IMR-90 (cell line): ENCODE data around the gene ZNF274. TPM values are rescaled to one million over a fixed set of nuclear protein-coding genes. Genes with fewer than 3 reads are reported as not detected.

Experiments
- ATAC-seq: fragments of 200-7000 bp; cut with Tn5 transposase; 2 replicates; pipeline ENCODE4 v1.9.1; 2020; ENCODE audit warnings: low read depth, mild to moderate bottlenecking, moderate library complexity
- BruUV-seq: library from RNA; stranded (reverse); fragments of 400-500 nt; replicated peaks from 2 replicates; lab custom pipeline; 2021; lab: Mats Ljungman, UMichigan
- CTCF ChIA-PET: fragments of 300-600 bp; formaldehyde crosslinking; extraction: SDS; loops from one replicate; lab custom pipeline; 2021; ENCODE audit warnings: antibody characterized with exemption; lab: Yijun Ruan, JAX
- POLR2A ChIA-PET: fragments of 300-600 bp; sonication (Branson Sonifier 250); formaldehyde crosslinking; loops from one replicate; lab custom pipeline; 2022; ENCODE audit warnings: antibody characterized with exemption; ENCODE audit not compliant: unreplicated experiment; lab: Charles Lee
- DNase-seq: peaks from one replicate; pipeline ENCODE4 v3.0.0; 2013
- H2AFZ ChIP-seq: replicated peaks from 2 replicates; pipeline ENCODE3; 2013; ENCODE audit warnings: low read length, mild to moderate bottlenecking; ENCODE audit not compliant: poor library complexity
- H2AK5ac ChIP-seq: 2 replicates; pipeline ENCODE4 v1.6.1; 2013; ENCODE audit warnings: low read depth, low read length, inconsistent platforms
- H2AK9ac ChIP-seq: replicated peaks from 2 replicates; pipeline ENCODE3; 2013; ENCODE audit warnings: mild to moderate bottlenecking, low read depth, low read length, moderate library complexity; ENCODE audit not compliant: poor library complexity
- H2BK120ac ChIP-seq: 2 replicates; pipeline ENCODE4 v1.6.1; 2013; ENCODE audit warnings: low read depth, low read length, inconsistent platforms
- H2BK15ac ChIP-seq: 3 replicates; pipeline ENCODE4 v1.6.1; 2013; ENCODE audit warnings: low read depth, low read length, inconsistent platforms
- H2BK20ac ChIP-seq: 2 replicates; pipeline ENCODE4 v1.6.1; 2013; ENCODE audit warnings: low read depth, mild to moderate bottlenecking, inconsistent platforms, low read length, moderate library complexity
- H2BK5ac ChIP-seq: 2 replicates; pipeline ENCODE4 v1.6.1; 2013; ENCODE audit warnings: mild to moderate bottlenecking, low read depth, low read length, inconsistent platforms; ENCODE audit not compliant: poor library complexity, severe bottlenecking
- H3K14ac ChIP-seq: replicated peaks from 2 replicates; pipeline ENCODE4 v1.6.1; 2013; ENCODE audit warnings: low read depth, low read length, inconsistent platforms
- H3K18ac ChIP-seq: 2 replicates; pipeline ENCODE4 v1.6.1; 2013; ENCODE audit warnings: low read depth, low read length, control low read depth
- H3K23ac ChIP-seq: 2 replicates; pipeline ENCODE4 v1.6.1; 2013; ENCODE audit warnings: low read depth, low read length, inconsistent platforms
- H3K27ac ChIP-seq: 2 replicates; pipeline ENCODE4 v1.5.1; 2013; ENCODE audit warnings: mild to moderate bottlenecking, control low read depth, low read length; ENCODE audit not compliant: insufficient read depth
- H3K27me3 ChIP-seq: 2 replicates; pipeline ENCODE4 v1.6.1; 2013; ENCODE audit warnings: low read length; ENCODE audit not compliant: control insufficient read depth, insufficient read depth
- H3K36me3 ChIP-seq: 2 replicates; pipeline ENCODE4 v1.6.1; 2013; ENCODE audit warnings: low read length, mixed read lengths; ENCODE audit not compliant: control insufficient read depth, insufficient read depth
- H3K4ac ChIP-seq: 2 replicates; pipeline ENCODE4 v1.6.1; 2013; ENCODE audit warnings: low read depth, low read length, inconsistent platforms
- H3K4me1 ChIP-seq: 2 replicates; pipeline ENCODE4 v1.6.1; 2013; ENCODE audit warnings: low read length, mixed read lengths; ENCODE audit not compliant: control insufficient read depth, insufficient read depth
- H3K4me2 ChIP-seq: 2 replicates; pipeline ENCODE4 v1.6.1; 2013; ENCODE audit warnings: low read depth, mild to moderate bottlenecking, control low read depth, low read length, moderate library complexity
- H3K4me3 ChIP-seq: 2 replicates; pipeline ENCODE4 v1.5.1; 2013; ENCODE audit warnings: low read depth, mild to moderate bottlenecking, control low read depth, low read length, moderate library complexity; ENCODE audit not compliant: insufficient read depth
- H3K56ac ChIP-seq: 2 replicates; pipeline ENCODE4 v1.6.1; 2013; ENCODE audit warnings: low read length, inconsistent platforms; ENCODE audit not compliant: insufficient read depth; ENCODE audit errors: extremely low read depth
- H3K79me1 ChIP-seq, 2 experiments: 2 replicates each; pipeline ENCODE4 v1.6.1; 2013; ENCODE audit warnings: low read length in 2 of 2, inconsistent platforms in 1 of 2, low read depth in 1 of 2
- H3K9ac ChIP-seq: 2 replicates; pipeline ENCODE4 v1.6.1; 2013; ENCODE audit warnings: low read depth, low read length, control low read depth
- H3K9me1 ChIP-seq: 2 replicates; pipeline ENCODE4 v1.6.1; 2013; ENCODE audit warnings: low read length, inconsistent platforms; ENCODE audit not compliant: insufficient read depth
- H3K9me3 ChIP-seq: 2 replicates; pipeline ENCODE4 v1.6.1; 2013; ENCODE audit warnings: low read length; ENCODE audit not compliant: control insufficient read depth, insufficient read depth
- H4K20me1 ChIP-seq: 2 replicates; pipeline ENCODE4 v1.6.1; 2013; ENCODE audit warnings: low read length, inconsistent platforms; ENCODE audit not compliant: insufficient read depth
- H4K5ac ChIP-seq: 2 replicates; pipeline ENCODE4 v1.6.1; 2013; ENCODE audit warnings: mild to moderate bottlenecking, low read depth, low read length, control low read depth
- H4K8ac ChIP-seq, 2 experiments: 2 replicates each; pipeline ENCODE4 v1.6.1; 2013; ENCODE audit warnings: low read depth in 2 of 2, low read length in 2 of 2, control low read depth in 1 of 2, inconsistent platforms in 1 of 2
- H4K91ac ChIP-seq: 2 replicates; pipeline ENCODE4 v1.6.1; 2013; ENCODE audit warnings: low read depth, low read length, inconsistent platforms; ENCODE audit not compliant: insufficient read depth
- CEBPB ChIP-seq: IDR thresholded peaks from 2 replicates; pipeline ENCODE4 v1.6.1; 2012; ENCODE audit warnings: low read depth, low read length, improper control_type of control experiment
- FOS ChIP-seq: fragments of 150-350 bp; IDR thresholded peaks from 2 replicates; pipeline ENCODE4 v1.6.1; 2016; ENCODE audit warnings: low read depth, low read length
- WGBS, 2 experiments: methylation state at CpG; one replicate each; pipeline versions ENCODE4 v1.1.5 to v1.1.7; 2013; ENCODE audit warnings: missing lambda C conversion rate in 2 of 2; ENCODE audit not compliant: insufficient read length in 1 of 2; ENCODE audit errors: extremely low coverage in 2 of 2; 5-methylcytosine and 5-hydroxymethylcytosine counted together
- dilution Hi-C: fragments of 300-500 bp; cut with HindIII; formaldehyde crosslinking; loops from one replicate; pipeline ENCODE4 v1.14.3; 2018; ENCODE audit warnings: low sequenced_read_pairs; ENCODE audit not compliant: unreplicated experiment
- in situ Hi-C: fragments of 300-500 bp; cut with MboI; formaldehyde crosslinking; loops from 3 replicates; pipeline ENCODE4 v1.14.3; 2019; ENCODE audit warnings: low sequenced_read_pairs, inconsistent platforms, mixed read lengths
- intact Hi-C: fragments of 100-400 bp; cut with micrococcal nuclease; formaldehyde crosslinking; loops from 2 replicates; pipeline ENCODE4 v1.10.0; 2022
- polyA plus RNA-seq, 3 experiments: library from polyadenylated mRNA; depleted of rRNA; stranded (reverse); fragments of >200 nt; gene quantifications; 2 replicates each; pipeline ENCODE4 v1.2.3, GENCODE V29; 2012; ENCODE audit warnings: low replicate concordance in 1 of 3
- total RNA-seq: library from RNA; depleted of rRNA; stranded (reverse); fragments of >200 nt; gene quantifications from 2 replicates; pipeline ENCODE4 v1.2.3, GENCODE V29; 2012

Gene ZNF274
- total and polyA plus RNA-seq, 2 of the 4 experiments (the other 2 are of a cell fraction) = 12.1 to 15.2 TPM

DNA sequence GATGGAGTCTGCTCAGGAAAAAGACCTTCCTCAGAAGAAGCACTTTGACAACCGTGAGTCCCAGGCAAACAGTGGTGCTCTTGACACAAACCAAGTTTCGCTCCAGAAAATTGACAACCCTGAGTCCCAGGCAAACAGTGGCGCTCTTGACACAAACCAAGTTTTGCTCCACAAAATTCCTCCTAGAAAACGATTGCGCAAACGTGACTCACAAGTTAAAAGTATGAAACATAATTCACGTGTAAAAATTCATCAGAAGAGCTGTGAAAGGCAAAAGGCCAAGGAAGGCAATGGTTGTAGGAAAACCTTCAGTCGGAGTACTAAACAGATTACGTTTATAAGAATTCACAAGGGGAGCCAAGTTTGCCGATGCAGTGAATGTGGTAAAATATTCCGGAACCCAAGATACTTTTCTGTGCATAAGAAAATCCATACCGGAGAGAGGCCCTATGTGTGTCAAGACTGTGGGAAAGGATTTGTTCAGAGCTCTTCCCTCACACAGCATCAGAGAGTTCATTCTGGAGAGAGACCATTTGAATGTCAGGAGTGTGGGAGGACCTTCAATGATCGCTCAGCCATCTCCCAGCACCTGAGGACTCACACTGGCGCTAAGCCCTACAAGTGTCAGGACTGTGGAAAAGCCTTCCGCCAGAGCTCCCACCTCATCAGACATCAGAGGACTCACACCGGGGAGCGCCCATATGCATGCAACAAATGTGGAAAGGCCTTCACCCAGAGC is 29.6 kb downstream of the ZNF274 start:
- peaks cover 58% of the 10 kb centered on the region for H3K36me3 ChIP-seq
- WGBS, 2 experiments = no CpG with 5 or more reads among the region's 17 CpGs
- BruUV-seq = TSS peak; percentile 82

More for the DNA sequence above, 29.6 kb downstream of the ZNF274 start:
- no peak overlapping the region for H3K27ac ChIP-seq
- no peak overlapping the region for H3K9ac ChIP-seq
- ChIA-PET CTCF (no interaction called here), POLR2A (no interaction called here)
- H3K9me3 ChIP-seq = peaks cover 93% of the 10 kb centered on the region
- no peak overlapping the region for H4K5ac ChIP-seq
- in situ Hi-C loops (no loop called here), intact Hi-C loops (no loop called here), dilution Hi-C loops (no loop called here)
- H2BK120ac ChIP-seq = no peak overlapping the region
- H3K23ac ChIP-seq = no peak overlapping the region
- H2BK5ac ChIP-seq = no peak overlapping the region
- no peak overlapping the region for H2BK15ac ChIP-seq
- TF ChIP-seq FOS (no peak), CEBPB (peak; percentile 76)
- ATAC-seq = no peak
- H3K9me1 ChIP-seq = no peaks in the 10 kb centered on the region
- no peaks in the 10 kb centered on the region for H3K27me3 ChIP-seq
- no peak for DNase-seq
- no peak overlapping the region for H4K91ac ChIP-seq
- no peak overlapping the region for H3K14ac ChIP-seq
- H2AFZ ChIP-seq = no peak overlapping the region
- no peak overlapping the region for H3K4me2 ChIP-seq
- peaks cover 0 to 7% of the 10 kb centered on the region in 2 experiments; a peak in 2 of 4 replicates for H3K79me1 ChIP-seq
- H4K20me1 ChIP-seq = no peaks in the 10 kb centered on the region
- no peak overlapping the region for H3K56ac ChIP-seq
- no peak overlapping the region for H2AK9ac ChIP-seq
- H3K18ac ChIP-seq = no peak overlapping the region
- no peak overlapping the region for H3K4me3 ChIP-seq
- no peak overlapping the region for H2BK20ac ChIP-seq
- no peak overlapping the region for H2AK5ac ChIP-seq
- H3K4ac ChIP-seq = no peak overlapping the region
- no peak overlapping the region for H4K8ac ChIP-seq
- no peaks in the 10 kb centered on the region for H3K4me1 ChIP-seq
